ENCODE measurements around the gene ZNF497.
"Not testable (repeated sequence)": the region's sequence is repeated elsewhere in the genome, so short reads cannot be mapped to it uniquely, and the experiment has no call there.

Gene ZNF497

DNA sequence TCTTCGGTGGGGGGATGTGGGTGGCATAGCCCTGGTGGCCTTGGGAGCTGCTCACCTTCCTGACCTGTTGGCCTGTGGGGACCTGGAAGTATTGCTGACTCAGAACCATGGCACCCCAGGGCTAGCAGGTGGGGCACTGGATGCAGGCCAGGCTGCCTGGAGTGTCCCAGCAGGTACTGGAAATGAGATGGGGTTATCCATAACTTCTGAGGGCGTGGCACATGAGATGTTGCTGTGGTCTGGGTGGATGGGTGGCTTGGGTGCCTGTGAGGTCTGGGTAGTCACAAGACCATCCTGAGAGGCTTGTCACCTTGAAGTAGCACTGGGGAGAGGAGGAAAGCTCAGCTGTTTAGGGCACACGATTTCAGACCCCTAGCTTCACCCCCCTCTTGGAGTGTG lies 32.3 kb upstream of the ZNF497 start:
- DNase-seq (ENCODE audit: low read depth) = no peak

DNA sequence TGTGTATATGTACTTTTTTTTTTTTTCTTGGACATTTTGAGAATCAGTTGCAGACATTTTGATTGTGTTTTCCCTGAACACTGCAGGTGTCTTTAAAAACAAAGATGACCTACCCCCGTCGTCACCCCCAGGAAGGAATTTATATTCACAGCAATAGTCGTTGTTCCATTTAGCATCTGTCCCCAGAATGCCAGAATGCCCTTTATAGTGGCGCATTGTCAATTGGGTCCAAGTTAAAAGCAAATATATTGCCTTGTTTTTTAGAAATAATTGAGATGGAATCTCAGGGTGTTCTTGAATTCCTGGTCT lies 31.1 kb upstream of the ZNF497 start:
- DNase-seq (ENCODE audit: low read depth) = no peak

- no peak for DNase-seq (ENCODE audit: low read depth)
These were observed 30.6 kb upstream of the ZNF497 start for GRCh38 chr19:58392945-58393724.

GRCh38 chr19:58388175-58388526 lies 25.6 kb upstream of the ZNF497 start:
- no peak for DNase-seq (ENCODE audit: low read depth)

DNA sequence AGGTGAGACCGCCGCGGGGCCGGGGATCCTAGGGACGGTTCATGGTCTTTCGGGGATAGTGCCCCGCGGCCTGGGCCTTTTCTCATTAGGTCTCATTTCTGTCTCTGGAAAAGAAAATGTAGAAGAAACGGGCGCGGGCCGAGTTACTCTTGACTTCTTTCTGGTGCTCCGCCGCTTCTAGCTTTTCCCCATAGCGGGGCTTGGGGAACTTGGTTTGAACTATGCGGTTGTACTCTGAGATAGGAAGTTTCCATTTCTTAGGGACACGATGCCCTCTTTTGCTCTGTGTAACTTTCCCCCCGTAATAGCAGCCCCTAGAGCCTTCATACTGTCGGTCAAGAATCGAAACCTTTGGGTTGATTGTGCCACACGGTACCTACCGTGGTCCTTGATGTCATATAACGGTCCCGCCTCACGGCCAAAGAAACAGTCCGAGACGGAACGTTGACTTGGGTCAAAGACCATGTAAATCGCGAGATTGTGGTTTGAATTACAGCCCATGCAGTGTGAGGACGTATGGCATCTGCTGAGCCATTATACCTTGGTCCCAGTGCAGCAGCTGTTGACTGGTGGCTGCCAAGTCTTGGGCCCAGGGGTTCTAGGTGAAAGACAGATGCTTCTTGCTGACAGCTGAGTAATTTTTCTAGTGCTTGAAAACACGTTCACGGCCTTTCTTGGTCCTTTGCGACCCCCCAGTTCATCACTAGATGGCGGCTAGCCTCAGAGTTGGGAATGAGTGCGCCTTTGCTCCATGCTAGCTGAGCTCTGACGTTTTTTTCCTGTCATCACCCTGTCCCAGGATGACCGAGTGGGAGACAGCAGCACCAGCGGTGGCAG lies 25.0 kb upstream of the ZNF497 start:
- no peak for DNase-seq (ENCODE audit: low read depth)

- peak; percentile 95 for DNase-seq (ENCODE audit: low read depth)
These were observed 24.2 kb upstream of the ZNF497 start, which contains the start of gene RPS5 for GRCh38 chr19:58386576-58387337. RPS5 (plus strand) TSS chr19:58387269; CDS start chr19:58388138, 869 bp downstream.

DNA sequence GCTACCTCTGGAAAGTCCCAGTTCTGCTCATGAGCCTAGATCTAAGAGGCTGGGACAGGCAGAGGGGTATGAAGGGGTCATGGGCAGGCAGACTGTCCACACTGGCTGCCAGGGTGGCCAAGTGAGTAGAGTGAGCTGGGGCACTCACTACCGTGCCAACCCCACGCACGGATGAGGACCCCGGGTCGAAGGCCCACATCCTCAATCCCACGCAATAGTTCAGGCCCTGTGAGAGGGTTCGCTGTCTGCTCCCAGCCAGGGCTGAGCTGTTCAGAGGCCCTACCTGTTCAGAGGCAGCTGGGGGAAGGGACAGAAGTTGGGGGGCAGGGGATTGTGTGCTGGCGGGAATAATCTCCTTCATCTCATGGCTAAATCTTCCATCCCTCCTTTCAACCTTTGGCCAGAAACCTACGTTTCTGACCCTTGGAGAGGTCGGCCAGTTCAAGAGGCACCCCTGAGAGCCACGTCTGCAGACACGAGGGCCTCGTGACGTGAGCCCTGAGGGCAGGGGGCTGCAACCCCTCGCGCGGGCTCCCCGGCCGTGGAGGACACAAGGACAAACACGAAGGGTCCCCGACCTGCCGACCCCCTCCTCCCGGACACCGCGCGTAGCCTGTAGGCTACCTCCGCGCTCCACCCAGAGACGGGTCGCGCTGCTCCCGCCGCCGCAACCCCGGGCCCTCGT lies 23.5 kb upstream of the ZNF497 start:
- DNase-seq (ENCODE audit: low read depth) = no peak

GRCh38 chr19:58385313-58385890 lies 22.9 kb upstream of the ZNF497 start:
- DNase-seq (ENCODE audit: low read depth) = no peak

GRCh38 chr19:58382997-58383603 lies 20.5 kb upstream of the ZNF497 start:
- no peak for DNase-seq (ENCODE audit: low read depth)

DNA sequence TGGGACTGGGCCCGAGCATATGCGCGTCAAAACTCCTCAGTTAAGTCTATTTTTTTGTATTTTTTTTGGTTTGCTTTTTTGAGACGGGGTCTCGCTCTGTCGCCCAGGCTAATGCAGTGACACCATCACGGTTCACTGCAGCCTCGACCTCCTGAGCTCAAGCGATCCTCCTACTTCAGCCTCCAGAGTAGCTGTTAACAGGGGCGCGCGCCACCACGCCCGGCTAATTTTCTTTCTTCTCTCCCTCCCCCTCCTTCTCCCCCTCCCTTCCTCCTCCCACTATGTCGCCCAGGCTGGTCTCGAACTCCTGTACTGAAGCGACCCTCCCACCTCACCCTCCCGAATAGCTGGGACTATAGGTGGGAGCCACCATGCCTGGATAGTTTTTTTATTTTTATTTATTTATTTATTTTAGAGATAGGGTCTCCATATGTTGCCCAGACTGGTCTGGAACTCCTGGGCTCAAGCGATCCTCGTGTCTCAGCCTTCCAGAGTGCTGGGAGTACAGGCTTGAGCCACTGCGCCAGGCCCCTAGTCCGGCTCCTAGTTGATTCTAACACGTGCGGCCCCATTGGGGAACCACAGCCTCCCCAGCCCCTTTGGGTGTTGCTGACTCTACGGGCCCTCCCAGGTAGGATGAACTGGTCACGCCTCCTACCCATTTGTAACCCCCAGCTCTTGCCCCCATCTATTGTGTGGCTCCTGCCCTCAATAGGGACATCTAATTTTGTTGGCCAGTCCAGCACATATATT lies 19.1 kb upstream of the ZNF497 start:
- DNase-seq (ENCODE audit: low read depth) = no peak

DNA sequence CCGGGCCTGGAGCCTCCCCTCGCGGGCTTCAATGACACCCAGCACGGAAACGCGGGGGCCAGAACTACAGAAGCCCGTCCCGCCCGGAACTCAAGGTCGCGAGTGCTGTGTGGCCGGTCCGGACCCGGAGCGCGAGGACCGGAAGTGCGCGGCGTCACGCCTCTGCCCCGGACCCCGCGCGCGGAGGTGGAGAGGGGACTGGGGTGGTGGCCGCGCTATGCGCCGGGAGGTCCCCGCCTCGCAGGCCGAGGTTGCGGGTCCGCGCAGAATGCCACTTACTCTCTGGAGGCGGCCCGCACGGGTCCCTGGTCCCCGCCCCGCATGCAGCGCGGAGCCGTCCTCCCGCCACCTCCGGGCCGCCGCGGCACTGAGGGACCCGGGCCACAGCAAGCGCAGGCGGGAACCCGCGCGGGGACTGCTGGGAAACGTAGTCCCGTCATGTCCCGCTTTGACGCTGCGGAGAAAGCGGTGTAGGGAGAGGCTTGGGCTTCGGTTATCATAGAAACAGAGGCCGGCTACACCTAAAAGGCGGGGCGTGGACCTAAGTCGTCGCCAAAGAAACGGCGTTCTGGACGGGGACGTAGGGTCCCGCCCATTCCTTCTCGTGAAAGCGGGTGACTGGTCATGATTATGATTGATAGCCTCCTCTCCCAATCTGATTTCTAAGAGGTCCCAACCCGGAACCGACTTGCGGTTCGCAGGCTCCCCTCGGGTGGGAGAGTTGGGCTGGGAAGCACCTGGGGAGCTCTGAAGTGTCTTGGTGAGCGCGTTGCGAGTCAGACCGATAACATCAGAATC lies 18.3 kb upstream of the ZNF497 start, which contains the start of gene ZNF837:
Gene ZNF837 (minus strand): TSS at position 369 of the 798 bp plus-strand sequence. CDS start 11,698 bp downstream, outside the sequence.
- DNase-seq (ENCODE audit: low read depth) = peak; percentile 97

GRCh38 chr19:58380037-58380661 lies 17.6 kb upstream of the ZNF497 start:
- no peak for DNase-seq (ENCODE audit: low read depth)

DNA sequence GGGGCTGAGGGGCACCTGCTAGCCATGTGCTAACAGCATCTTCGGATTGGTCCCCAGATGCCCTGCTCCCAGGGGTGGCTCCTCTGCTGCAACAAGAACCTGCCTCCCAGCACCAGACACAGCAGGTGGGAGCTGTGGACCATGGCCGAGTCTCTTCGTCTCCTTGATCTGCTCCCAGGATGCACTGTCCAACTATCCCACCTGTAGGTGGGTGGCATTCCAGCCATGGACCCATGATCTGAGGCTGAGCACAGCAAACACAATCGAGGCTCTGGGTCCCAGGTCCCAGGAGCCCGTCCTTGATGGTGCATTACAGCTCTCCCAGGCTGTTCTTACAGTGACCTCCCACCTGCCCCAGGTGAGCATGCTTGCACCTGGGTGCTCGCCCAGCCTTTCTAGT lies 16.7 kb upstream of the ZNF497 start:
- no peak for DNase-seq (ENCODE audit: low read depth)

DNA sequence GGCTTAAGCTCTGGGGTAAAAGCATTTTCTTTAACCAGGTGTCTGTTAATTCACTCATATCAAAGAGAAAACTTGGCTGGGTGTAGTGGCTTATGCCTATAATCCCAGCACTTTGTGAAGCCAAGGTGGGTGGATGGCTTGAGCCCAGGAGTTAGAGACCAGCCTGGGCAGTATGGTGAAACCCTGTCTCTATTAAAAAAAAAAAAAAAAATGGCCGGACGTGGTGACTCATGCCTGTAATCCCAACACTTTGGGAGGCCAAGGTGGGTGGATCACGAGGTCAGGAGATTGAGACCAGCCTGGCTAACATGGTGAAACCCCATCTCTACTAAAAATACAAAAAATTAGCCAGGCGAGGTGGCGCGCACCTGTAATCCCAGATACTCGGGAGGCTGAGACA lies 14.2 kb upstream of the ZNF497 start:
- DNase-seq (ENCODE audit: low read depth) = not testable (repeated sequence)

DNA sequence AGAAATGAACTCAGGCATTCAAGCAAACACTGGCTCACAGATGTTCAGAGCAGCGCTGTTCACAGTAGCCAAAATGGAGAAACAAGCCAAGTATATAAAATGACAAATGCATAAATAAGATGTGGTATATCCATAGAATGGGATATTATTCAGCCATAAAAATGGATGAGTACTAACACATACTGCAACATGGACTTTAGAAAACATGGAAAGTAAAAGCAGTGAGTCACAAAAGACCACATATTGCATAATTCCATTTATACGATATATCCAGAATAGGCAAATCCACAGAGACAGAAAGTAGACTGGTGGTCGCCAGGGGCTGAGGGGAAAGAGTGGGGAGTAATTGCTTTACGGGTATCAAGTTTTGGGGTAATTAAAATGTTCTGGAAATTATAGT lies 11.6 kb upstream of the ZNF497 start:
- DNase-seq (ENCODE audit: low read depth) = no peak

DNA sequence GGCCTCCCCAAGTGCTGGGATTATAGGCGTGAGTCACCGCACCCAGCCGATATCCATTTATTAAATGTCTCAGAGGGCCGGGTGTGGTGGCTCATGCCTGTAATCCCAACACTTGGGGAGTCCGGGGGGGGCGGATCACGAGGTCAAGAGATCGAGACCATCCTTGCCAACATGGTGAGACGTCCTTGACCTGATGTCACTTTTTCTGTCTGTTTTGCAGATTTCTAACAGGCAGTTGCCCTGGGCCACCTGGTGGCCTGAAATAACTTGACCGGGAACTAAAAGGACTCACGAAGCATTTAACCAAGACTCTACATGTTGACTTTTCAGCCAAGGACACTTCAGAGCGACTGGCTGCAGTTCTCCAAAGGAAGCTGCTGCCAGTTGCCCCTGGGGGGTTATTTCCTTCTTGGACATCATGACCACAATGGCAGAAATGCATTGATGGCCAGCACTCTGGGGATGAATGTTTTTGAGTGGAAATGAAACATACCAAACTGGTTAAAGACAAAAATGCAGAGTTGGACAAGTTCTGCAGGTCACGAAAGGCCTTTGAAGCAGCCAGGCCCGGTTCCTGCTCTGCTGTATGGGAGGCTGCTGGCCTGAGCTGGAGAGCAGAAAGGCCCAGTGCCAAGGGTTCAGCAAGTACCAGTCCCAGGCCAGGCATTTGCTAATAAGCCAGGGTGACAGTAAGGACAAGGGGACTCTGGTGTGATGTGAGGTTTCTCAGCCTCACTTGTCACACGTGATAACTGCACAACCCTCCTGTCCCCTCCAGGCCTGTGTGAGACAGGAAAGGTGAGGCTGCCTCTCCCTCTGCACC lies 10.0 kb upstream of the ZNF497 start:
- no peak for DNase-seq (ENCODE audit: low read depth)

DNA sequence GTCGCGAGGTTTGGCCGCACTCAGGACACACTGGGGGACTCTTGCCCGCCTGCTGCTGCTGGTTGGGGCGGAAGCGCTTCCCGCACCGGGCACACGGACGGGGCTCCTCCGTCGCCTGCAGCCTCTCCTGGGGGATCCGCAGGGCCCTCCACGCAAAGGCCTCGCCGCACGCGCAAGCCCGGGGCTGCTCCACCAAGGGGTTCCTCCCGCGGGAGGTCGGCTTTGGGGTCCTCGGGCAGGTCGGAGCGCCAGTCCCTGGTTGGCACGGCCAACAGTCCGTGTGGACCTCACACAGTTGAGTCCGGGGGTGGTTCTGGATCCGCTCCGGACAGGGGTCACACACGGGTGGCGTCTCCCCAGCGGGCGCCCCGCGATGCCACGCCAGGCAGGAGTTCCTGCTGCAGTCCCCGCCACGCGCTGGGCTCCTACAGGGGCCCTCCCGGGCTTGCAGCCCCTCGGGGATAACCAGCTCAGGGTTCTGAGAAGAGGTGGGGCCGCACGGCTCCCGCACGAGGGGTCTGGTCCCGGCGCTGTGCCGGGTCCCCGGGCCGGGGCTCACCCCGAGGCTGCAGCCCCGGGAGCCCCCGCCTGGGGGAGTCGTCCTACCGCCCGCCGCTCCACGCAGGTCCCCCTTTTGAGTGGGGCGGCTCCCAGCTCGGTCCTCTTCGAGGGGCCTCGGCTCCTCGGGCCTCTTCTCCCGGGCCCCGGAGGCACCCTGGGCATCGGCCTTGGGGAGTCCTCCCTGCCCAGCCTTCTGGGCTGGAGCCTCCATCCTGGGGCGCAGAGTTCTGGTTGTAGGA lies 6.2 kb upstream of the ZNF497 start:
- no peak for DNase-seq (ENCODE audit: low read depth)
